NCI-H2227 treated with DMSO at 0.1 percent for 48 hours (cell line): ENCODE data around the gene MYH7.

Source experiments
- DNase-seq: peaks from one replicate; lab custom pipeline; 2025; lab: John Stamatoyannopoulos, UW

The MYH7 gene

DNA sequence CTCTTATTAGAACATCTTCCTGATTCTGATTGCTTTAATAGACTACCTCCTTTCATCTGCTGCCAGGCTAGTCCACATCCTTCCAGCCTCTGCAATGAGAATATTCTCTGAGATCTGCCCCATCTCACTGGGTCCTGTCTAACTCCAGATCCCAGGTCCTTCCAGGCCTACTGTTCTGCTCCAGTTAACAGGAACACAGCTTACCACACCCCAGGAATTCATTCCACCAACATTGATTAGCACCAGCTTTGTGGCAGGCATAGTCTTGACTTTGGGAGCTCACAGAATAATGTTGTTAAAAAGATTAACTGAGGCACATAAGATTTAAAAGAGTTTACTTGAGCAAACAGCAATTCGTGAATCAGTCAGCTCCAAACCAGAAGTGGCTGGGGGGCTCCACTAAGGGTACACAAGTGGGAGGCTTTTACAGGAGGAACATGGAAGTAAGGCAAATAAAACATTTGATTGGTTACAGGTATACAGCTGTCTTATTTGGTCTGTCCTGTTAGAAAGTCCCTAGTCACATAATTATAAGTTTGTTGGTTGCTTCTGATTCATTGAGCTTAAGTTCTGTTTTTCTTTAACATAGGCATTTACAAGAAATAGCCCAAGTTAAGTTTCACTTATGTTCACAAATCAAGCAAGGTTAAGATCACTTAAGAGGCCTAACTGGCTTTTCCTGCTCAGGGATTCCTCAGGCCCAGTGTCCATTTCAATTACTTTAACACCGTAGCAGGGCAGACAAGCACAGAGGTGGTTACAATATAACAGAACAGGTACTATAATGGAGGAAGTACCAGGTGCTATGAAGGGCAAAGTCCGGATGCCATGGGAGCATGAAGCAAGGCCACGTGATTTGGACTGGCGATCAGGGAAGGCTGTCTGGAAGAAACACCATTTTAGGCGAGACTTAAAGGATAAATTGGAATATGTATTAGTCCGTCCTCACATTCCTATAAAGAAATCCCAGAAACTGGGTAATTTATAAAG is 12.2 kb upstream of the MYH7 start:
- no peak for DNase-seq

DNA sequence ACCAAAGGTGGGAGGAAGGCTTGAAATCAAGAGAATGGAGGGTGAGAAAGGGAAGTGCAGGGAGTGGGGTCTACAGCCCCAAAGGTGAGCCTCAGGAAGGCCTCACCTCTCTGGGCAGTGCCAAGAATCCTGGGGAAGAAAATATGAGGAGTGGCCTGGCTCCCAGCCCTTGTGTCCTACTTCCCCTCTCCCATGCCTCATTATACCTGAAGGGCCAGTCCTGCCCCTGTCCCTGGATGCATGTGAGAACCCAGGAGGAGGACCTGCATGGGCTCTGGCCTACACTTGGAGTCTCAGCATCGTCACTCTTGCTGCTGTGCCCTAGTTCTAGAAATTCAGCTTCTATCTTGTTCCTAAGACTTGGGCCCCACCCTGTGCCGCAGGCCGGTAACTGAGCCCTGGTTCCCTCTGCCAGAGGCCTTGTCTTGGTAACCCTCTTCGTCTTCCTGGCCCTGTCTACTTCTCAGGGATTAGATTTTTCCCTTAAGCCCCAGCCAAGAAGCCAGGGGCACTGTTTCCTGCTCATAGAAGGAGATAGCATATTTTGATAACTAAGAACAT is 10.9 kb upstream of the MYH7 start:
- DNase-seq = no peak

DNA sequence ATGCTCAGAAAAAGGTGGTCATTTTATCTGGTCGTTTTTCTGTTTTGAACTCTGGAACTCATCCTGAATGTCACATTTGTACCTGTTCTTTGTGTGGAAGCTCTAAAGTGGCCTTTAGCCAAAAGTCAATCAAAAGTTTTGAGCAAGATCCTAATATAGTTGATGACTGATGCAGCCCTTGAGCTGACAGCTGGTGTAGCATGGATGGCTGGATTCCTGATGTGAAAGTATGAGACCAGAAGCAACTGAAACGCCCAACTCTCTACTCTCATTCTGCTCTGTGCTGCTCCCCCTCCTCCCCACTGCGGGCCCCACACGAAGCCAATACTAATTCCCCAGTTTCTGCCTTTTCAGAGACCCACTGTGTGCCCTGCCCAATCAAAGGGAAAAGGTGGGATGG is 10.3 kb upstream of the MYH7 start:
- DNase-seq = no peak

GRCh38 chr14:23444314-23444713 is 8.9 kb upstream of the MYH7 start:
- no peak for DNase-seq

DNA sequence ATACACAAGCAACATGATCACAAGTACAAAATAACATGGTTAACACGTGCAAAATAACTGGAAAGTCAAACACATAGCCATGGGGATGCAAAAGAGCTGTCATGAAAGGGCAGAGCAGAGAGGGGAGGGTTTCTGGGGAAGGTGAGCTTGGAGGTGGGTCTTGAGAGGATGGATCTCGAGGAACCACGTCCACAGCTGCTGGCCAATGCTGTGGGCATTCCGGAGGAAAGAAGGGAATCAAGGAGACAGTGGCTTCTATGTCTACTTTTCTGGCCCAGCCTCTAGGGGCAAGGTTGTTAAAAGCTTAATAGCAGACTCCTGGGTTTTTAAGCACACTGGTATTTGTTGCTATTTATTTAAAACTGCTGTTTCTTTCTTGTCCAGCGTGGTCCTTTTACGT is 8.4 kb upstream of the MYH7 start:
- no peak for DNase-seq

DNA sequence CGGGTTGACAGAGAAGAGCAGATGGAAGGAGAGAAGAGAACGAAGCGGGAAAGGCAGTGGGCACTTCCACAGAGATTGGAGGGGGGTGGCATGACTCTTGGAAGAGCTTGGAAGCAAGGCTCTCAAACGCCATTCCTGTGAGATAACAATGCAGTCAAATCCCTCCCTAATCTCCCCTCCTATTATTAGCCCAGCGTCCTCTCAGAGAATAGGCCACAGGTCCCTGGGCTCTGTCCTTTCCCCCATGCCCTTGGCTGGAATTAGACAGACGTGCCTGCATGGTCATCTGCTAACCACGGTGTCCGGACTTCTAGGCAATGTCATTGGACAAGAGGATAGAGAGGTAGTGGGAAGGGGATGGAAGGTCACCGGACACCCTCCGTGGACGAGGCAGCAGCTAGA is 8.0 kb upstream of the MYH7 start:
- no peak for DNase-seq

DNA sequence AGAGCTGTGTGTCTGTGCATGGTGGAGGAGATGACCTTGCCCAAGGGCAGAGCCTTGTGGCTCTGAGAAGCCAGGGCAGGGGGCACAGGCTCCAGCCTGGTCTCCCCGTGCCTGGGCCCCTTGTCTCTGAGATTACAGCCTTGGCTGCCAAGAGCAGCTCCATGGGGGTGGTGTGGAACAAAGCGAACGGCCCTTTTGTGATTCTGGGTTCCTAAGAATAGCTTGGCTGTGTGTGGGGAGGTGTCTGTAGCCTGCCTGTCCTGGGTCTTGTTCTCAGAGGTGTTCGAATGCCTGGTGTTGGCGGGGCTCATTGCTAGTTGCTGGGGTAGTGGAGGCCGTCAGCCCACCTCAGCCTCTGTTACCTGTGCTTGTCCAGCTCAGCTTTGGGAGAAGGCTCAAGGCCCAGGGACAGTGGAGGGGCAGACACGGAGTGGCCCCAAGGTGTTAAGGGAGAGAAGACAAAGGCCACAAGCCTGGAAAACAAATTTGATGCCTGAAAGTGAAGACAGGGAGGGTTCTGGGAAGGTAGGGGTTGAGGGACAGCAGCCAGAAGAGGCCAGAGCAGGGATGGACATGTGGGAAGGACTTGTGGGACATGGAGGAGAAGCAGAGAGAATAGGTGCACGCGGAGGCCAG is 7.4 kb upstream of the MYH7 start:
- DNase-seq = no peak

- no peak for DNase-seq
Measured at GRCh38 chr14:23441076-23441475, 5.6 kb upstream of the MYH7 start.

- DNase-seq = no peak
Measured at GRCh38 chr14:23439107-23439835, 3.8 kb upstream of the MYH7 start.

DNA sequence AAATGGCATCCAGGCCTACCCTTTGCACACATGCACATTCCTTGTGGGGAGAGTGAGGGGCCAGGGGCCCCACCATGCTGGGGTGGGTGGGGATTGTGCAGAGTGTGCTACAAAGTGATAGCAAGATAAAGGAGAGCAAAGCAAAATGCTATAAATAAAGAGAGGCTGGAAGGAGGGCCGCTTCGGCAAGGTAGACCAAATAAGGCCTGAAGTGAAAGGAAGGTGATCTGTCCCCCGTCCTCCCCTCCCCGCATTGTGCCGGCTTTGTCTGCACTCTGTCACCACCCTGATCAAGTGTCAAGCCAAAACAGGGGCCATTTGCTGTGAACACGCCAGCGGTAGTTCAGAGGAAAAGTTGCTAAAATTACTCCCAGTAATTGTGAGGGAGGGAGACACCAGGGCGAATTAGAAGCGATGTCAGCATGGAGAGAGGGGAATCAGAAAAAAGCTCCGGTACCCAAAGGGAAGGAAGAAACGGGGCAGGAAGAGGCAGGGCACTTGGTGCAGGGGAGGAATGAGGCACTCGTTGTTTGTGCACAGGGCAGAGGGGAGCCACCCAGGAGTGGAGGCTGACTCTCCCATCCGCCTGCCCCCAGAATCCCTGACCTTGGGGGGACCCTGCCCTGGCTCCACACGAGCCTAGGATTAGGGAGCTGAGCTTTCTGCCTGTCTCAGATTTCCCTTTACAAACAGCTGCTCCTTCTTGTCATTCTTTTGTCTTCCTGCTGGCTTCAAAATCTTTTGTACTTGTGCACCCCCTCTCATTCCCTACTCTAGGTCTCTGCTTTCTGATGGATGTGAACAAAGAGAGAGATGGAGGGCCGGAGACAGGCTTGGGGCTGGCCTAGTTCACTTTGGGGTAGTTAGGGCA is 2.9 kb upstream of the MYH7 start:
- no peak for DNase-seq

DNA sequence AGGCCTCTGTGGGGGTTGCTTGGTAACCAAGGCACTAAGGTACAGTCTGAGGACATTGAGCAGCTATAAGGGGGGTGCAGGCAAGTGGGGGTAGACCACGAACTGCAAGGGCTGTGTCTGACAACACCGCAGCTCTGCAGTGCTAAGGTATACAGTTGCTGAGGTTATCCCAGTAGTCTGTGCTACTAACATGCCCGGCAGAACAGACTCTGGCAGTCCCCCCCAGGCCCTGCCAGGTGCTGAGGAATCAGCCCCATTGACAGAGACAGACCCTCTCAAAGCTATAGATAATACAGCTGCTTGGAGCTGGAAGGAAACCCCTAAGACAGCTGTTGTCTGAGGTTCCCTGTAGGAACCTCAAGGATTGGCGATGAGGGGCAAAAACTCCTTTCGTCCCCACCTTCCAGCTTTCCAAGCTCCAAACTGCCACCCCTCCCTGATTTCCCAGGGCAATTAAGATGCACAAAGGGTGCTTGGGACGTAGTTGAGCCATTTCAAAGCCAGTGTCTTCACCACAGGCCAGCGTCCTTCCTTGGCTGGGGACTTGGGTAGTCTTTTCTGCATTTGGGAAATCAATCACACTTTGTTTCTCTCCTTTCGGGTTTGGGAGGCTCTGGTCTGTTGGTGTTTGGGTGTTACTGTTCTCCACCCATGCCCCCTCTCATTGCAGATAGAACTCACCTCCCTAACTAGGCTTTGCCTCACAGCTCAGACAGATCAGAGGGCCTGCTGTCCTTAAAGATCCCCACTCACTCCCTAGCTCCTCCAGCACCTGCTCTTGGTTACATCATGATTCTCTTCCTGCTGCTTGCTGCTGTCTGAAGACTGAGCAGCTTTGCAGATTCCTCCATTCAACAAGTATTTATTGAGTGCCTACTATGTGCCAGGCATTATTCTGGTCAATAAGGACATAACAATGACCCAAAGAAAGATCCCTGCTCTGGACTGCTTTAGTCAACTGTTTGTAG is 2.0 kb upstream of the MYH7 start:
- no peak for DNase-seq

- DNase-seq = no peak
Measured at GRCh38 chr14:23436327-23437132, 1.1 kb upstream of the MYH7 start.

- no peak for DNase-seq
Measured at GRCh38 chr14:23434488-23435222, 805 bp downstream of the MYH7 start.

DNA sequence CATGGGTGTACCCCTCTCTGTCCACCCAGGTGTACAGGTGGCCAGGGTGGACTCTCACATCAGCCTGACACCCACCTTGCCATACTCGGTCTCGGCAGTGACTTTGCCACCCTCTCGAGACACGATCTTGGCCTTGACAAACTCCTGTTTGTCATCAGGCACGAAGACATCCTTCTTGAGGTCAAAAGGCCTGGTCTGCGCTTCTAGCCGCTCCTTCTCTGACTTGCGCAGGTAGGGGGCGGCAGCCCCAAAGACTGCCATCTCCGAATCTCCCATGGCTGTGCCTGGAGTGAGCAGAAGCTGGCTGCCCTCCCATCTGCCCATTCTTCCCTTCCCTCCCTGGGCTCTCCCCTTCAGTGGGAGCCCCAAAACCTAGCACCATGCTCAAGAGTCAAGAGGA is 2.0 kb downstream of the MYH7 start:
- DNase-seq = no peak

GRCh38 chr14:23432946-23433345 is 2.5 kb downstream of the MYH7 start:
- DNase-seq = no peak

DNA sequence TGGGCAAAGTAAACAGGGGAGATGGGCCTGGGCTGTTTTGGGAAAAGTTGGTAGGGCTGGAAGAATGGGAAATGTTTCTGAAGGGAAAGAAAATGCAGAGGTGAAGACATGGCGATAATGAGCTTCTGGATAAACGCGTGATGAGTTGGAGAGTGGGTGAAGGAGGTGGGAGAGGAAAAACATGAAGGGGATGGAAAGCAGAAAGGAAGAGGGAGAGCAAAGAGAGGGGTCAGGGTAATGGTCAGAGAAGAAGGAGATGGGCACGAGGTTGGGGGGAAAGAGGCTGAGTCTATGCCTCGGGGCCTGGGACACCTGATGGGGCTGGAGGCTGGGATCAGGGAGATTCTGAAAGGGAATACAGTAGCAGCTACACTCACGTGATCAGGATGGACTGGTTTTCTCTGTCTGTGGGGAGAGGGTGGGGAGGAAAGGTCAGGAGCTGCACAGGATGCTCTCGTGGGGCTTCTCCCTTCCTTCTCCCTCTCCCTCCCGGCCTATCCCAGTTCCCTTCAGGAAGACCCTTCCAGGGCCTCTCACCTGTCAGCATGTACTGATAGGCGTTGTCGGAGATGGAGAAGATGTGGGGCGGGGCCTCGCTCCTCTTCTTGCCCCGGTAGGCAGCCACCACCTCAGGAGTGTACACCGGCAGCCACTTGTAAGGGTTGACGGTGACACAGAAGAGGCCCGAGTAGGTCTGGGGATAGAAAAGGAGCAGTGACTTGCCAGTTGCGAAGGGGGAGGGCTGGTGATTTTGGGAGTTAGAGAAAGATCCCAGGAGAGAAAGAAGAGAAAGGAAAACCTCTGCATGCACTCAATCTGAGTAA is 3.1 kb downstream of the MYH7 start:
- no peak for DNase-seq

GRCh38 chr14:23431486-23431885 is 4.0 kb downstream of the MYH7 start:
- DNase-seq = no peak

GRCh38 chr14:23430723-23431085 is 4.8 kb downstream of the MYH7 start:
- DNase-seq = peak; percentile 14
